Fibroblast of lung (primary cell): ENCODE results near the gene PYCARD.
"Not testable (repeated sequence)": the region's sequence is repeated elsewhere in the genome, so short reads cannot be mapped to it uniquely, and the experiment has no call there.

Experiments used
- CTCF ChIP-seq, 2 donors: IDR thresholded peaks in 1 of 2; conservative IDR thresholded peaks in 1 of 2; 1 replicate in 1 of 2; 2 replicates in 1 of 2; pipeline ENCODE4 v1.5.1; 2011 to 2012; ENCODE audit warnings: low read length in 2 of 2, control low read depth in 1 of 2, inconsistent platforms in 1 of 2, low read depth in 1 of 2, mild to moderate bottlenecking in 1 of 2
- EZH2 ChIP-seq: IDR thresholded peaks from 2 replicates; pipeline ENCODE4 v1.5.1; 2012; ENCODE audit warnings: low read length, control low read depth, mild to moderate bottlenecking; ENCODE audit errors: missing control alignments

GRCh38 chr16:31200111-31200510 lies 2.4 kb downstream of the PYCARD start:
- TF ChIP-seq CTCF (conservative IDR thresholded peaks at IDR 0.05 in 1 of 2, IDR thresholded peaks at IDR 0.05 in 1 of 2; ENCODE audit: low read depth in 1 of 2, low read length in 2 of 2); EZH2: not testable (repeated sequence)
